Activated T-cell treated with anti-CD3 and anti-CD28 coated beads, Interleukin-2, amount 50 U/mL, for 4 hours (primary cell): Measurements from ENCODE around the gene PABPN1. TPM values are rescaled to one million over a fixed set of nuclear protein-coding genes. Genes with fewer than 3 reads are reported as not detected.
A peak's percentile ranks its signal among the peaks of the same experiment; 100 is the strongest.

ENCODE experiments used
- ATAC-seq, 2 donors: fragments of 200-7000 bp; cut with Tn5 transposase; one replicate each; pipeline ENCODE4 v1.10.0; 2021
- DNase-seq: peaks from one replicate; pipeline ENCODE4 v3.0.0-alpha.2; 2020
- H3K27me3 Mint-ChIP-seq: one replicate; pipeline ENCODE4 v1.8.0; 2021; ENCODE audit warnings: low read depth, mixed read lengths
- H3K36me3 Mint-ChIP-seq: one replicate; pipeline ENCODE4 v1.8.0; 2022; ENCODE audit warnings: mixed read lengths; ENCODE audit not compliant: insufficient read depth
- H3K4me1 Mint-ChIP-seq: one replicate; pipeline ENCODE4 v1.8.0; 2021; ENCODE audit warnings: low read depth, mixed read lengths
- H3K4me3 Mint-ChIP-seq: one replicate; pipeline ENCODE4 v1.8.0; 2021; ENCODE audit warnings: mild to moderate bottlenecking, moderate library complexity, mixed read lengths
- H3K9me3 Mint-ChIP-seq: one replicate; pipeline ENCODE4 v1.8.0; 2021; ENCODE audit warnings: mixed read lengths
- total RNA-seq, 3 donors: library from RNA; stranded (reverse); gene quantifications; one replicate each; pipeline ENCODE4 v1.2.1, GENCODE V29; 2021

PABPN1 gene
- total RNA-seq, 3 donors from 2014 or later = 319 to 339 (median 333) TPM

GRCh38 chr14:23297611-23298277 is 23.5 kb upstream of the PABPN1 start:
- no peaks in the 10 kb centered on the region for H3K27me3 Mint-ChIP-seq
- DNase-seq (no peak), ATAC-seq (no peak)
- H3K4me1 Mint-ChIP-seq = peaks cover 24% of the 10 kb centered on the region
- H3K9me3 Mint-ChIP-seq = no peaks in the 10 kb centered on the region
- H3K36me3 Mint-ChIP-seq = peaks cover 4% of the 10 kb centered on the region
- no peak overlapping the region for H3K4me3 Mint-ChIP-seq

GRCh38 chr14:23299211-23299957 is 21.9 kb upstream of the PABPN1 start:
- Mint-ChIP-seq H3K9me3 (no peaks in the 10 kb centered on the region), H3K4me3 (no peak overlapping the region), H3K4me1 (peaks cover 26% of the 10 kb centered on the region), H3K36me3 (peaks cover 4% of the 10 kb centered on the region), H3K27me3 (no peaks in the 10 kb centered on the region)
- no peak for DNase-seq
- no peak for ATAC-seq

DNA sequence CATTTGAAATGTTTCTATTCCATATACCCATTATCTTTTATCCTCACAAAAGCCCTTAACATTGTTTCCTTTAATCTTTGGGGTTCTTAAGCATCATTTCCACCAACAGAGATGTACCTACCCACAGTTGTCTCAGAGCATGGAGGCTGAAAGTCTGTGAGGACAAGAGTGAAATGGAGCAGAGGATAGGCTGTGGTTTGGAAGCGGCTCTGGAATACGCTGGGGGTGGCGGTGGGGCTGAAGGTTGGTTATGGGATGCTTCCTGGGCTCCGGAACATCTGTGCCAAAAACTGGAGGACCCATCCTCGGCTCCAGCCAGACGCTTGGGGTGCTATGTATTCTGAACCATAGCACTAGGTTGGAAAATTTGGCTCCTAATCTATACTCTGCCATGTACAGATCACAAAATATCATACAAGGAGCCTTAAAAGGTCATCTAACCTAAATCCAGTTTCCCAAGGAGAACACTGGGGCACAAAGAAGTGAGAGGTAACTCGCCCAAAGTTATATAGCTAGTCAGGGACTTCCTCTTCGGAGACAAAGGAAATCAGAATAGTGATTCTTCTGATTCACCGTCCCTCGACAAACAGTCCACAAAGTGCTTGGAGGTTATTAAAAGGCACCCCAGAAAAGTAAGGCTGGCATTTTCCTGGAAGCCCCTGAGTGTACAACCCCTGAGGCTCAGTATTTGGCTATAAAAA is 21.1 kb upstream of the PABPN1 start:
- H3K9me3 Mint-ChIP-seq = no peaks in the 10 kb centered on the region
- H3K4me1 Mint-ChIP-seq = peaks cover 19% of the 10 kb centered on the region
- H3K36me3 Mint-ChIP-seq = peaks cover 4% of the 10 kb centered on the region
- no peak for DNase-seq
- no peak for ATAC-seq
- H3K27me3 Mint-ChIP-seq = peaks cover 3% of the 10 kb centered on the region
- peak overlapping the region; percentile 89 for H3K4me3 Mint-ChIP-seq

DNA sequence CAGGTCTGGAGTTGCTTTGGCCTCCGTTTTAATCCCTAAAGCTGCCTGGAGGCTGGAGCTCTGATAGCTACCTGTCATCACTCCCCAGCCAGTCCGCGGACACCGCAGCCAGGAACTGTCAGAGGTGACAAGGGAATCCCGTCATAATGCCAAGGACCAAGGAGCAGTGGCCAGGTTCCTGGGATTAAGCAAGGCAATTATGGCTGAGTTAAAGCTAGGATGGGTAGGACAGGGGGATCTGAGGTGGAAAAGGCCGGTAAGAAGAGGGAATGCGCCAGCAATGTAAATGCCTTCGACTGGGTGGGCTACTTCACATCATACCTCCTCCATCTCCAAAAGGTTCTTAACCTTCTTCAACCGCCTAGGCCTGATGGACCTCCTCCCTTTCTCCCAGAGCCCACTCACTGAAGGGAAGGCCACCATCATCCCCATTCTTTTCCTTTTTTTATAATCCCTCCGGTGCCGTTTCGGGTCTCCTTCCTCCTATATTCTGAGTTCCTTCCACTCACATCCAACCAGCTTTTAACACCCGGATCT is 20.5 kb upstream of the PABPN1 start:
- Mint-ChIP-seq H3K36me3 (peaks cover 4% of the 10 kb centered on the region), H3K4me1 (peaks cover 16% of the 10 kb centered on the region), H3K27me3 (peaks cover 7% of the 10 kb centered on the region), H3K4me3 (peak overlapping the region; percentile 89), H3K9me3 (no peaks in the 10 kb centered on the region)
- no peak for ATAC-seq
- no peak for DNase-seq

DNA sequence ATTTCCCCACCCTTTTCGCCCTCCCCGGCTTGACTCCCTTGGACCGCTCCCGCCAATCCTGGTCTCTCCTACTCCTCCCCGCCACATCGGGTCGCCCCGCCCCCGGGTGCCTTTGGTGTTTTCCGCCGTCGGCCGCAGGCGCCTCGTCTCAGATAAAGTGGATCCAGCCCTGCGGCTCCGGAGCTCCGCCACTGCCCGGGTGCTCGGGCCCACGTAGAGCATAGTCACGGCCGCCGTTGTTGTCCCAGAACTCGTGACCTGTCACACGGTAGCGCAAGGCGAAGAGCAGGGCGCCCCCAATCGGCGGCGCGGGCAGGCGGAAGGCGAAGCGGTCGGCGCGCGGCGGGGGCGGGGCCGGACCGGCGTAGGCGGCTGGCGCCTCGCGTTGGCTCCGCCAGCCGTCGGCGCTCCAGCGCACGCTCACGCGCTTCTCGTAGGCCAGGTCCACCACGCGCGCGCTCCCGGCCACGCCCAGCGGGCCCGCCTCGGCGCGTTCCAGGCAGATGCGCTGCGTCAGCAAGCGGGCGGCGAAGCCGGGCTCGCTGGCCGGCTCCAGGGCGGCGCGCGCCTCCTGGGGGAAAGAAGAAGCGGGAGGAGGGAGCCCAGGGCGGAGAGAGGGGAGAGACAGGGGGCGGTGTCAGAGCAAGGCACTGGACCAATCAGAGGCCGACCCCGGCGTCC is 19.8 kb upstream of the PABPN1 start:
- Mint-ChIP-seq H3K36me3 (peaks cover 4% of the 10 kb centered on the region), H3K4me1 (peaks cover 16% of the 10 kb centered on the region), H3K4me3 (peak overlapping the region; percentile 89), H3K27me3 (peaks cover 14% of the 10 kb centered on the region), H3K9me3 (no peaks in the 10 kb centered on the region)
- DNase-seq (peak; percentile 95), ATAC-seq (peak; percentile 83 to 84)

- DNase-seq = no peak
Measured at GRCh38 chr14:23301969-23302289, 19.3 kb upstream of the PABPN1 start.

GRCh38 chr14:23302290-23303225 is 18.7 kb upstream of the PABPN1 start, which contains the start of gene PPP1R3E:
Gene PPP1R3E (minus strand): TSS chr14:23302859. CDS start chr14:23302576, 283 bp downstream.
- DNase-seq = peak; percentile 86
- peaks cover 19% of the 10 kb centered on the region for H3K27me3 Mint-ChIP-seq
- H3K36me3 Mint-ChIP-seq = peaks cover 1% of the 10 kb centered on the region

More at GRCh38 chr14:23301969-23302289, 19.3 kb upstream of the PABPN1 start:
- no peaks in the 10 kb centered on the region for H3K9me3 Mint-ChIP-seq
- peak; percentile 32 to 33 for ATAC-seq
- H3K4me3 Mint-ChIP-seq = peak overlapping the region; percentile 89
- H3K36me3 Mint-ChIP-seq = peaks cover 4% of the 10 kb centered on the region
- peaks cover 14% of the 10 kb centered on the region for H3K27me3 Mint-ChIP-seq
- H3K4me1 Mint-ChIP-seq = peaks cover 16% of the 10 kb centered on the region

DNA sequence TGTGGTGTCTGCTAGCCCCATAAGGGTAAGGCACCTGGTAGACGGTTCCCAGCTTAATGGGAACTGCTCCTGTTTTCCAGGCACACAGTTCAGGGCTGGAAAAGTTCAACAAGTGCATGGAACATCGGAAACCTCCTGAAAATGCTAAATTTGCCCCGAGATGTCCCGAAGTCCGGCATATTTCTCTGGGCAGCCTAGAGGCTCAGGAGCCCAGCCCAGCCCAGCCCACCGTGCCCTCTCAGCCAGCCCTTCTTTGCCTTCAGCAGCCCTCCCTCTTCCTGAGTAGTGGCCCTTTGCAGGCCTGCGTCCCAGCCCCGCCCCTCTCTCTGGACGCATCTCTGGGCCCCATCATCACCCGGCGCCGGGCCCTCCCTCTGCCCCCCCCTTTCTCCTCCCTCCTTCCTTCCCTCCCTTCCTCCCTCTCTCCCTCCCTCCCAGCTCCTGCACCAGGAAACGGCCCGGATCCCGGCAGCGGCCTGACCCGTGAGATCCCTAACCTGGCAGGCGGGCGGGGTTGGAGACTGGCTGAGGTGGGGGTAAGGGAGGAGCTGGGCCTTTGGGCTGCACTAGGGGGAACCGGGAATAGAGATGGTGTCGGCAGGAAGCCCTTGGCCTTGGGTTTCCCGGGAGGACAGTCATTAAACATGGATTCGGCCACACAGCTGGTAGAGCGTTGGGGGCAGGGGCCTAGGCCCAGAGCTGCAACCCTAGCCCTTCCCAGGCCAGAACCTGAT is 14.7 kb upstream of the PABPN1 start, which contains the start of gene BCL2L2:
Gene BCL2L2 (plus strand): TSS at position 422 of the 734 bp plus-strand sequence. CDS start 935 bp downstream, outside the sequence.
- Mint-ChIP-seq H3K9me3 (no peaks in the 10 kb centered on the region), H3K36me3 (no peaks in the 10 kb centered on the region), H3K27me3 (peaks cover 35% of the 10 kb centered on the region), H3K4me1 (peaks cover 5% of the 10 kb centered on the region), H3K4me3 (peak within 1 kb of the TSS; percentile 38)
- DNase-seq (no peak), ATAC-seq (no peak)

More at GRCh38 chr14:23302290-23303225, 18.7 kb upstream of the PABPN1 start, which contains the start of gene PPP1R3E:
- peaks cover 16% of the 10 kb centered on the region for H3K4me1 Mint-ChIP-seq
- ATAC-seq = peak; percentile 57 to 60
- H3K4me3 Mint-ChIP-seq = peak within 1 kb of the TSS; percentile 98
- H3K9me3 Mint-ChIP-seq = no peaks in the 10 kb centered on the region

DNA sequence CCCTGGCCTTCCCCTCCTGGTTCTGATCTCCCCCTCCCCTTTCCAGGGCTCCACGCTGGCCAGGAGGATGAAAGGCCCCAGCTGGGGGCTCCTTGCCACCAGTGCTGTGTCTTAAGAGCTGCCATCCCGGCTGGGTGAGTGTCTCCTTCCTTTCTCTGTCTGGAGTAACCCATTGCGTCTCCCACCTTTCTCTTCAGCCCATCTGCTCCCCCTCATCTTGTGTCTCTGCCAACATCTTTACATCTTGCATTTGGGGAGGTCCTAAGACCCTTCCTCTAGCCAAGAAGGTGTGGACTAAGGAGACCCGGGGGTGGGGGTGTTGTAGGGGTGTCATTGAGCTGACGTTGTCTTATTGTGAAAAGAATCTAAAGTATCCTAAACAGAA is 14.1 kb upstream of the PABPN1 start:
- Mint-ChIP-seq H3K36me3 (no peaks in the 10 kb centered on the region), H3K27me3 (peaks cover 35% of the 10 kb centered on the region), H3K4me1 (peaks cover 5% of the 10 kb centered on the region), H3K9me3 (no peaks in the 10 kb centered on the region), H3K4me3 (peak overlapping the region; percentile 38)
- no peak for ATAC-seq
- no peak for DNase-seq

DNA sequence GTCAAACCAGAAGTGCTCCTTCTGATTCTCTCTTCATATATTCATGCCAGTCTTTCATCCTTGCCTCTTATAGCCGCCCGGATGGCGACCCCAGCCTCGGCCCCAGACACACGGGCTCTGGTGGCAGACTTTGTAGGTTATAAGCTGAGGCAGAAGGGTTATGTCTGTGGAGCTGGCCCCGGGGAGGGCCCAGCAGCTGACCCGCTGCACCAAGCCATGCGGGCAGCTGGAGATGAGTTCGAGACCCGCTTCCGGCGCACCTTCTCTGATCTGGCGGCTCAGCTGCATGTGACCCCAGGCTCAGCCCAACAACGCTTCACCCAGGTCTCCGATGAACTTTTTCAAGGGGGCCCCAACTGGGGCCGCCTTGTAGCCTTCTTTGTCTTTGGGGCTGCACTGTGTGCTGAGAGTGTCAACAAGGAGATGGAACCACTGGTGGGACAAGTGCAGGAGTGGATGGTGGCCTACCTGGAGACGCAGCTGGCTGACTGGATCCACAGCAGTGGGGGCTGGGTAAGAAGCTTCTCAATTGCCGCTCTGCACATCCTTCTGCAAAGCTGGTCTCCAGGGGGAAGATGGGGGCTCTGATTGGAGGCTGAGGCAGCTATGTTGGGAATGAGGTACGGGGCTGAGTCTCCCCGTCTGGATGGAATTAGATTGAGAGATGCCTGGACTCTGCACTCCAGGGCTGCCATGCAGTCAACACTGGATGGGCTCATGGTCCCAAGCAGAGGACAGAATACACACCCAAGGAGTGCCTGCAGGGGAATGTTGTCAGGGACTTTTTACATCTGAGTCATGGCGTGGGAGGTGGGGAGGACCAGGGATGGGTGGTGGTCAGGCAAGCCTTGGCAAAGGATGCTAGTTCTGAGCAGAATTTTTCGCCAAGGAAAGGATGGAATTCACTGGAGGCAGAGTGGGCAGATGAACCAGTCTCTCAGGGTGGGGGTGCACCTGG is 13.3 kb upstream of the PABPN1 start:
- H3K9me3 Mint-ChIP-seq = no peaks in the 10 kb centered on the region
- H3K4me3 Mint-ChIP-seq = no peak overlapping the region
- no peaks in the 10 kb centered on the region for H3K36me3 Mint-ChIP-seq
- no peak for DNase-seq
- ATAC-seq = peak in 1 of 2 donors; percentile 48
- peaks cover 39% of the 10 kb centered on the region for H3K27me3 Mint-ChIP-seq
- H3K4me1 Mint-ChIP-seq = peaks cover 3% of the 10 kb centered on the region

GRCh38 chr14:23308721-23309445 is 12.4 kb upstream of the PABPN1 start:
- H3K4me1 Mint-ChIP-seq = no peaks in the 10 kb centered on the region
- no peaks in the 10 kb centered on the region for H3K36me3 Mint-ChIP-seq
- DNase-seq = no peak
- no peaks in the 10 kb centered on the region for H3K9me3 Mint-ChIP-seq
- no peak for ATAC-seq
- peaks cover 39% of the 10 kb centered on the region for H3K27me3 Mint-ChIP-seq
- H3K4me3 Mint-ChIP-seq = no peak overlapping the region
